Liver (tissue), 9 donors: ENCODE measurements around the gene WFS1. TPM values are rescaled to one million over a fixed set of nuclear protein-coding genes. Genes with fewer than 3 reads are reported as not detected.

Experiments used
- DNase-seq: peaks from one replicate; pipeline ENCODE4 v3.0.0-alpha.2; 2017; ENCODE audit warnings: low spot score
- H3K27ac ChIP-seq, 2 donors: one replicate each; pipeline ENCODE4 v1.7.0; 2013; ENCODE audit warnings: inconsistent platforms in 2 of 2, low read length in 2 of 2, control low read depth in 1 of 2, low read depth in 1 of 2, mild to moderate bottlenecking in 1 of 2
- H3K27me3 ChIP-seq, 4 donors: one replicate each; pipeline versions ENCODE4 v1.6.1 to v1.7.0; 2013; ENCODE audit warnings: low read length in 3 of 4, inconsistent platforms in 1 of 4, mild to moderate bottlenecking in 1 of 4, moderate library complexity in 1 of 4; ENCODE audit not compliant: control insufficient read depth in 4 of 4, insufficient read depth in 4 of 4
- H3K36me3 ChIP-seq, 4 donors: one replicate each; pipeline versions ENCODE4 v1.6.1 to v1.7.0; 2013; ENCODE audit warnings: low read length in 3 of 4, mild to moderate bottlenecking in 3 of 4, low read depth in 1 of 4, moderate library complexity in 1 of 4; ENCODE audit not compliant: control insufficient read depth in 4 of 4, insufficient read depth in 3 of 4
- H3K4me1 ChIP-seq, 4 donors: one replicate each; pipeline versions ENCODE4 v1.6.1 to v1.7.0; 2013; ENCODE audit warnings: low read length in 3 of 4, mild to moderate bottlenecking in 3 of 4, moderate library complexity in 1 of 4; ENCODE audit not compliant: control insufficient read depth in 4 of 4, insufficient read depth in 4 of 4
- H3K4me3 ChIP-seq, 3 donors: one replicate each; pipeline versions ENCODE4 v1.6.1 to v1.7.0; 2013; ENCODE audit warnings: low read length in 3 of 3, control low read depth in 1 of 3, low read depth in 1 of 3, mild to moderate bottlenecking in 1 of 3
- H3K9ac ChIP-seq, 2 donors: one replicate each; pipeline ENCODE4 v1.7.0; 2013; ENCODE audit warnings: low read length in 2 of 2, mild to moderate bottlenecking in 2 of 2, moderate library complexity in 2 of 2, control low read depth in 1 of 2, low read depth in 1 of 2
- H3K9me3 ChIP-seq, 4 donors: one replicate each; pipeline versions ENCODE4 v1.6.1 to v1.7.0; 2013; ENCODE audit warnings: low read length in 3 of 4; ENCODE audit not compliant: control insufficient read depth in 4 of 4
- FOXA1 ChIP-seq: IDR thresholded peaks from 2 replicates; pipeline ENCODE4 v1.6.1; 2016; ENCODE audit warnings: antibody characterized with exemption
- FOXA2 ChIP-seq: IDR thresholded peaks from 2 replicates; pipeline ENCODE4 v1.6.1; 2016; ENCODE audit warnings: antibody characterized with exemption
- GABPA ChIP-seq, 2 donors: IDR thresholded peaks in 1 of 2; conservative IDR thresholded peaks in 1 of 2; 2 replicates each; pipeline ENCODE4 v1.6.1; 2016; ENCODE audit warnings: antibody characterized with exemption in 2 of 2, mild to moderate bottlenecking in 1 of 2, moderate library complexity in 1 of 2
- HNF4A ChIP-seq, 2 donors: conservative IDR thresholded peaks; 2 replicates each; pipeline ENCODE4 v1.6.1; 2016; ENCODE audit warnings: antibody characterized with exemption in 2 of 2, mild to moderate bottlenecking in 2 of 2
- HNF4G ChIP-seq: IDR thresholded peaks from 2 replicates; pipeline ENCODE4 v1.6.1; 2016; ENCODE audit warnings: antibody characterized with exemption
- JUND ChIP-seq, 2 donors: IDR thresholded peaks; 2 replicates each; pipeline ENCODE4 v1.6.1; 2016; ENCODE audit warnings: antibody characterized with exemption in 2 of 2
- NR2F2 ChIP-seq: IDR thresholded peaks from 2 replicates; pipeline ENCODE4 v1.6.1; 2016; ENCODE audit warnings: antibody characterized with exemption
- RAD21 ChIP-seq, 2 donors: IDR thresholded peaks; 2 replicates each; pipeline ENCODE4 v1.6.1; 2016; ENCODE audit warnings: antibody characterized with exemption in 2 of 2, mild to moderate bottlenecking in 2 of 2
- REST ChIP-seq: IDR thresholded peaks from 2 replicates; pipeline ENCODE4 v1.6.1; 2016; ENCODE audit warnings: antibody characterized with exemption, mild to moderate bottlenecking
- RXRA ChIP-seq, 2 donors: IDR thresholded peaks; 2 replicates each; pipeline ENCODE4 v1.6.1; 2017 to 2018; ENCODE audit warnings: antibody characterized with exemption in 2 of 2, mild to moderate bottlenecking in 1 of 2
- SP1 ChIP-seq: IDR thresholded peaks from 2 replicates; pipeline ENCODE4 v1.6.1; 2018; ENCODE audit warnings: antibody characterized with exemption, mild to moderate bottlenecking
- YY1 ChIP-seq: IDR thresholded peaks from 2 replicates; pipeline ENCODE4 v1.6.1; 2016; ENCODE audit warnings: antibody characterized with exemption, mild to moderate bottlenecking
- WGBS: extraction: QIAGEN DNeasy Blood & Tissue Kit; methylation state at CpG from one replicate; pipeline ENCODE4 v1.1.7; 2013; 5-methylcytosine and 5-hydroxymethylcytosine counted together
- polyA plus RNA-seq, 2 donors: library from polyadenylated mRNA; stranded (reverse) in 1 of 2; unstranded in 1 of 2; fragments of 200-250 nt in 1 of 2; fragments of >200 nt in 1 of 2; fragmentation: Nextera tagmentation in 1 of 2; extraction: Ambion mirVana in 1 of 2; gene quantifications; one replicate each; pipeline versions ENCODE4 v1.2.1 to v1.2.3, GENCODE V29; 2013 to 2015
- total RNA-seq, 2 donors: library from RNA; depleted of rRNA; stranded (reverse); fragments of >200 nt; gene quantifications; one replicate each; pipeline ENCODE4 v1.2.3, GENCODE V29; 2014
- TF ChIP-seq, protein P1 (sequence below): fragments of 150-350 bp; IDR thresholded peaks from 2 replicates; pipeline ENCODE4 v1.5.1; 2017; ENCODE audit warnings: improper control_type of control experiment, low read depth, low read length; ENCODE audit not compliant: missing input control
- TF ChIP-seq, protein P2 (sequence below): IDR thresholded peaks from 2 replicates; pipeline ENCODE4 v1.6.1; 2016; ENCODE audit warnings: antibody characterized with exemption
- TF ChIP-seq, protein P3 (sequence below): IDR thresholded peaks from 2 replicates; pipeline ENCODE4 v1.6.1; 2016; ENCODE audit warnings: antibody characterized with exemption
- donor health status: healthy.
- donor health status: healthy.
- donor health status: healthy.
- donor health status: healthy.
- donor health status: healthy.

The WFS1 gene
- total and polyA plus RNA-seq, 4 donors: 6.0 to 23.9 (median 13.0) TPM

GRCh38 chr4:6341696-6342095 is 72.0 kb downstream of the WFS1 start:
- TF ChIP-seq SP1 (no peak), GABPA (IDR thresholded peaks at IDR 0.05 in 1 of 2, conservative IDR thresholded peaks at IDR 0.05 in 1 of 2) (no peak), RAD21 (IDR thresholded peaks at IDR 0.05) (no peak), HNF4G (no peak), FOXA1 (no peak), REST (no peak), YY1 (no peak), HNF4A (conservative IDR thresholded peaks at IDR 0.05) (no peak), NR2F2 (no peak), RXRA (IDR thresholded peaks at IDR 0.05) (no peak), FOXA2 (no peak)
- TF ChIP-seq, protein P1, sequence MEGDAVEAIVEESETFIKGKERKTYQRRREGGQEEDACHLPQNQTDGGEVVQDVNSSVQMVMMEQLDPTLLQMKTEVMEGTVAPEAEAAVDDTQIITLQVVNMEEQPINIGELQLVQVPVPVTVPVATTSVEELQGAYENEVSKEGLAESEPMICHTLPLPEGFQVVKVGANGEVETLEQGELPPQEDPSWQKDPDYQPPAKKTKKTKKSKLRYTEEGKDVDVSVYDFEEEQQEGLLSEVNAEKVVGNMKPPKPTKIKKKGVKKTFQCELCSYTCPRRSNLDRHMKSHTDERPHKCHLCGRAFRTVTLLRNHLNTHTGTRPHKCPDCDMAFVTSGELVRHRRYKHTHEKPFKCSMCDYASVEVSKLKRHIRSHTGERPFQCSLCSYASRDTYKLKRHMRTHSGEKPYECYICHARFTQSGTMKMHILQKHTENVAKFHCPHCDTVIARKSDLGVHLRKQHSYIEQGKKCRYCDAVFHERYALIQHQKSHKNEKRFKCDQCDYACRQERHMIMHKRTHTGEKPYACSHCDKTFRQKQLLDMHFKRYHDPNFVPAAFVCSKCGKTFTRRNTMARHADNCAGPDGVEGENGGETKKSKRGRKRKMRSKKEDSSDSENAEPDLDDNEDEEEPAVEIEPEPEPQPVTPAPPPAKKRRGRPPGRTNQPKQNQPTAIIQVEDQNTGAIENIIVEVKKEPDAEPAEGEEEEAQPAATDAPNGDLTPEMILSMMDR: no peak
- TF ChIP-seq, protein P2, sequence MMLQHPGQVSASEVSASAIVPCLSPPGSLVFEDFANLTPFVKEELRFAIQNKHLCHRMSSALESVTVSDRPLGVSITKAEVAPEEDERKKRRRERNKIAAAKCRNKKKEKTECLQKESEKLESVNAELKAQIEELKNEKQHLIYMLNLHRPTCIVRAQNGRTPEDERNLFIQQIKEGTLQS: no peak
- TF ChIP-seq, protein P3, sequence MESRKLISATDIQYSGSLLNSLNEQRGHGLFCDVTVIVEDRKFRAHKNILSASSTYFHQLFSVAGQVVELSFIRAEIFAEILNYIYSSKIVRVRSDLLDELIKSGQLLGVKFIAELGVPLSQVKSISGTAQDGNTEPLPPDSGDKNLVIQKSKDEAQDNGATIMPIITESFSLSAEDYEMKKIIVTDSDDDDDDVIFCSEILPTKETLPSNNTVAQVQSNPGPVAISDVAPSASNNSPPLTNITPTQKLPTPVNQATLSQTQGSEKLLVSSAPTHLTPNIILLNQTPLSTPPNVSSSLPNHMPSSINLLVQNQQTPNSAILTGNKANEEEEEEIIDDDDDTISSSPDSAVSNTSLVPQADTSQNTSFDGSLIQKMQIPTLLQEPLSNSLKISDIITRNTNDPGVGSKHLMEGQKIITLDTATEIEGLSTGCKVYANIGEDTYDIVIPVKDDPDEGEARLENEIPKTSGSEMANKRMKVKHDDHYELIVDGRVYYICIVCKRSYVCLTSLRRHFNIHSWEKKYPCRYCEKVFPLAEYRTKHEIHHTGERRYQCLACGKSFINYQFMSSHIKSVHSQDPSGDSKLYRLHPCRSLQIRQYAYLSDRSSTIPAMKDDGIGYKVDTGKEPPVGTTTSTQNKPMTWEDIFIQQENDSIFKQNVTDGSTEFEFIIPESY: no peak
- H3K27ac ChIP-seq: no peak overlapping the region
- no peak overlapping the region for H3K4me3 ChIP-seq
- no peak overlapping the region for H3K9ac ChIP-seq
- peaks cover 0 to 4% (median 0%) of the 10 kb centered on the region in 4 donors for H3K27me3 ChIP-seq
- H3K36me3 ChIP-seq: no peaks in the 10 kb centered on the region
- DNase-seq: no peak
- peaks cover 0 to 4% (median 0%) of the 10 kb centered on the region in 4 donors for H3K4me1 ChIP-seq
- no peaks in the 10 kb centered on the region for H3K9me3 ChIP-seq
- 58% methylated on average over 6 of the region's 6 CpGs for WGBS

- Histone ChIP-seq H3K36me3 (no peaks in the 10 kb centered on the region), H3K9me3 (no peaks in the 10 kb centered on the region), H3K4me1 (no peaks in the 10 kb centered on the region), H3K4me3 (no peak overlapping the region), H3K9ac (no peak overlapping the region), H3K27ac (no peak overlapping the region), H3K27me3 (peaks cover 0 to 4% (median 0%) of the 10 kb centered on the region in 4 donors)
- TF ChIP-seq HNF4G (no peak), SP1 (no peak), RXRA (IDR thresholded peaks at IDR 0.05) (no peak), YY1 (no peak), GABPA (IDR thresholded peaks at IDR 0.05 in 1 of 2, conservative IDR thresholded peaks at IDR 0.05 in 1 of 2) (no peak), NR2F2 (no peak), FOXA2 (no peak), JUND (IDR thresholded peaks at IDR 0.05) (no peak)
- TF ChIP-seq, protein P1: no peak
- TF ChIP-seq, protein P2: no peak
- no peak for DNase-seq
- 62% methylated on average over 23 of the region's 23 CpGs for WGBS
These were observed 73.1 kb downstream of the WFS1 start for GRCh38 chr4:6342530-6343293.
